HG03108 (cell line): Measurements from ENCODE around the gene PAQR8.
A peak's percentile ranks its signal among the peaks of the same experiment; 100 is the strongest.

Experiments
- ATAC-seq: cut with Tn5 transposase; IDR thresholded peaks from one replicate; pipeline ENCODE4 v1.9.1; 2021; ENCODE audit warnings: moderate library complexity; ENCODE audit not compliant: unreplicated experiment

The PAQR8 gene

DNA sequence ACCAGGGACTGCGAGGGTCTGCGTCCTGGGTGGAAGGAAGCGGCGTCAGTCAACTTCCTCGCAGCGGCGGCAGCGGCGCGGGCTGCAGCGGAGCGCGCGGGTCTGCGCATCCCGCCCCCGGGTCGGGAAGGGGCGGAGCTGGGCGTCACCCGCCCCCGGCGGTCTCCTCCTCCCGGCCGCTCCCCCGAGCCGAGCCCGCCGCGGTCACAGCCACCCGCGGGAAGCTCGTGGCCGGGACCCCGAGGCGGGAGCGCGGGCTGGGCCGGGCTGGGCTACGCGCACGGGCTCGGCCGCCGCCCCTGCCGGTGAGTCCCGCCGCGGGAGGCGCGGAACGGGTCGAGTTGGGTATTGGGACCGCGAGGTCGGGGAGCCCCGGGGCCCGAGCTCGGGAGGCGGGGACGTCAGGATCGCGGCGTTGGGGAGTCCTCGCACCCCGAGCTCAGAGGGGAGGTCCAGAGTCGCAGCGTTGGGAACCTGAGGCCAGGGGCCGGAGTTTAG, at the start of gene PAQR8:
PAQR8 (plus strand) TSS at position 207 of the 498 bp plus-strand sequence. CDS start 41,063 bp downstream, outside the sequence.
- peak; percentile 86 for ATAC-seq

GRCh38 chr6:52312461-52312860, 49.5 kb upstream of the PAQR8 start:
- ATAC-seq = no peak

GRCh38 chr6:52314752-52315151, 47.2 kb upstream of the PAQR8 start:
- no peak for ATAC-seq

DNA sequence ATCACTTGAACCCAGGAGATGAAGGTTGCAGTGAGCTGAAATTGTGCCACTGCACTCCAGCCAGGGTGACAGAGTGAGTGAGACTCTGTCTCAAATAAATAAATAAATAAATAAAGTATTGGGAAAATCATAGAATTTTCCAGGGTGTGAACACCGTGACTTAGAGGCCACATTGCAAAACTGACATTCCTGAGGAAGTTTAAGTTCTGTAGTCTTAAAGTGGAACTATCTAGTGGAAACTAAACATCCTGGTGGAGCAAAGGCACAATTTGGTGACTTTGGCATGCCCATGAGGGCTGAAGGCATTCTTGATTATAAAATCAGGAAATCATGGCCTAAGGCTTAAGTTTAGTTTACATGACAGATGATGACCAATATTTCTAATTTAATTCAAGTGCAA, 44.7 kb upstream of the PAQR8 start:
- no peak for ATAC-seq

DNA sequence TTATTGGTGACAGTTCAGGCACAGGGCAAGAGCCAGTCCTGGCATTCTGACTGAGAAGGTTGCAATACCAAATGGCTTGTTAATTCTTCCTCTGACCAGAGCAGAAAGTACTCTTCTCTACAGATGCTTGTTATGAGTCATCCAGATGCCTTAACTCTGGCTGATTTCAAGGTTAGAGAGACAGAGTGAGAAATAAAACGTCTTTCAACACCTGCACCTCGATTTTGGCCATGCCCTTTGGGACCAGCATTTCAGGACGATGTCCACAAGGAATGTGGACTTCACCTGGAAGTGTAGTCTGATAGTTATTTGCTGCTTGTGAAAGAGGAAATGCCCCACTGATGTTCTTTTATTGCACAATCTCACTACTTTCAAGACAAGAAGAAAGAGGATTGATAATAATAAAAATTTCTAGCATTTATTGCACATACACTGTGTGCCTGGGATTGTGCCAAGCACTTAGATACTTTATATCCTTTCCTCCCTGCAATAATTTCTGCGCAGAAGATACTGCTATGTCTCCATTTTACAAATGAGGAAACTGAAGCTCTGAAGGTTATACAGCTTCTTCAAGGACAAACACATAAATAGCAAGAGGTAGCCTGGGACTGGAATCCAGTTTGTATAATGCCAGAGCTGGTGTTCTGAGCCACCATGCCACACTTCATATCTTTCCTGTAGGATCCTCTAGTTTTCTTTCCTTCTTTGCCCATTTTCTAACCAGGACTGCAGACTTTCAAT, 43.9 kb upstream of the PAQR8 start:
- ATAC-seq = peak; percentile 100

DNA sequence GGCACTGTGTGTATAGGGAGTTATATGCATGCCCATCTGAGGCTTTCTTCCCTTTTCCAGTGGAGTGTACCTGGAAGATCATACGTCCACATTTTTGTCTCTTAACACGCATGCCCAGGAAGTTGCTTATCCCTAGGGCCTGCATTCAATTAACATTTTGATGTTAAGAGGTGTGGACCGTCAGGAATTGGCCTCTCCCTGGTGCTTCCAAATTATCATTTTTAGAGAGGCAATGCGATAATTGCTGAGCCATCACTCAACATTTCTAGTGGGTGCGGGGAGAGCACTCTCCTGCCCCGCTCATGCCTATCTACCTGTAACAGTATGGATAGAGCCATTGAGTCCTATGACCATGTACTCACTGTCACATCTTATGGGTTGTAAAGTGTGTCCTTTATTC, 37.8 kb upstream of the PAQR8 start:
- ATAC-seq = no peak

GRCh38 chr6:52325695-52326471, 36.1 kb upstream of the PAQR8 start:
- ATAC-seq = no peak

- ATAC-seq = no peak
Observed at GRCh38 chr6:52326540-52327364, 35.2 kb upstream of the PAQR8 start.

GRCh38 chr6:52328303-52328662, 33.7 kb upstream of the PAQR8 start:
- no peak for ATAC-seq

- no peak for ATAC-seq
Observed at GRCh38 chr6:52328729-52329128, 33.2 kb upstream of the PAQR8 start.

GRCh38 chr6:52330470-52330869, 31.5 kb upstream of the PAQR8 start:
- ATAC-seq = no peak

DNA sequence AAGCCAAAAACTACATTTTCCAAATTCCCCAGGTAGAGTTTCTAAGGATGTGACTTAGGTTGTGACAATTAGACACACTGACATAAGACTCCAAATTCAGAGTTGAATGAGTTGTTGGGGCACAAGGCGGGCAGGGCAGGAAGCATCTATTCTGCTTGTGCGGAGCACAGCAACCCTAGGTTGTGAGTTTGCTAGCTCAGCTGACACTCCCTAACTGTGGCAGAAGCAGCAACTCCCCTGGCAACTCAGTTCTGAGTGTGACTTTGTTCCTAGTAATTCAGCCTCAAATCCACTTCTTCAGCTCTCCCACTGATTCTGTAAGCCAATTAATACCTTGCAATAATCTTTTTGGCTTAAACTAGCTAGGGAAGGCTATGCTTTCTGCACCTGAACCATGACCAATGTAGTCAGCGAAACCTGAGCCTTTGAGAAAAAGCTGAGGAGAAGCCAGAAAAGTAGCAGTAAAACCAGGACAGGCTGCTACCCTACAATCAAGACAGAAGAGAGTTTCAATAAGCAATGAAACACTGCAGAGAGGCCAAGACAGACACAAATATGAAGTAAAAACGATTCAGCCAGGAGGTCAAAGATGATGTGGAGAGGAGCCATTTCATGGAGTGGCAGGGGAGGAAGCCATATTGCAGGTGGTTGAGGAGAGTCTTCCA, 30.0 kb upstream of the PAQR8 start:
- ATAC-seq = no peak

- ATAC-seq = no peak
Observed at GRCh38 chr6:52333840-52334200, 28.1 kb upstream of the PAQR8 start.

- ATAC-seq = no peak
Observed at GRCh38 chr6:52335576-52335975, 26.4 kb upstream of the PAQR8 start.

GRCh38 chr6:52336919-52337561, 24.9 kb upstream of the PAQR8 start:
- no peak for ATAC-seq

DNA sequence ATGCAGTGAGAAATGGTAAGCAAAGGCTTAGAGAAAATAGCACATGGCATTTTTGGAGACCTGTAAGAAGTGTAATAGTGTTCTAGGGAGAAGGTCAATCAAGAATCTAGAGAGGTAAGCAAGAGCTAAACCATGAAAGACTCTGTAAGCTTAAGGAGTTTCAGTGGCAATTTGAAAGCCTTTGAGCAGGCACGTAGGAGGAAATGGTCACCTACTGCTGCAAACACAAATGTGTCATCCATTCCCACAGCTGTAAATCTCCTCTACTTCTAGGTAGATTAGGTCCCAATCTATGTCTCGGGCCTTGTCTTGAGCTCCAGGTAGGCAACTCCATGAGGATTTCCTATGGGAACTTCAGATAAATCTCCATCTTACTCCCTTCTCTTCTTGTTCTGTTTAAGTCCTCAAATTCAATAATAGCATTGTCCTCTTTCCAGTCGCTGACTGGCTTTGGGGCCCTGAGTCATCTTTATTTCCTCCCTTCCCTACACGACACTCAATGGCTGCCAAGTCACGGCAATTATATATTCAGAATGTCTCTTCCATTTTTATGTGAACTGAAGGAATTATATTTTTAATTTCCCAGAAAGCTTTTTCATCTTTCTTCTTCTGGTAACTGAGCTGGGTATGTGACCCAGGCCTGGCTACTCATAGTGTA, 24.2 kb upstream of the PAQR8 start:
- ATAC-seq = peak; percentile 72

GRCh38 chr6:52340603-52340880, 21.4 kb upstream of the PAQR8 start:
- ATAC-seq = no peak

- ATAC-seq = no peak
Observed at GRCh38 chr6:52341561-52342260, 20.2 kb upstream of the PAQR8 start.

DNA sequence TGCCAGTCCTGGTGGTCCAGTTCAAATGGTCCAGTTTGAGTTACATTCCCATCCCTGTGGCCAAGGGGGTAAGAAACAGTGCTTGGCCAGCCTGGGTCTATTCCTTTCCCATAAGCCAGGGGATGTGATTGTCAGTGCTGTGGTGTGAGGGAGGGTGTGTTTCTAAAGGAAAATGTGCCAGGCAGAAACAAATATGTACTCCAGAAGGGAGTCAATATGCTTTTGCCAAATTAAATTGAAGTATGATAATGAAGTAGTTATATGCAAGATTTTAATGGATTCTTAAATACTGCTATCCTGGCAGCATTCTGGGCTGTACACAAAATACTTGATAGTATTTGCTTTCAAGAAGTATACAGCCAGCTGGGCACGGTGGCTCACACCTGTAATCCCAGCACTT, 16.6 kb upstream of the PAQR8 start:
- ATAC-seq = no peak

- ATAC-seq = no peak
Observed at GRCh38 chr6:52346503-52346902, 15.4 kb upstream of the PAQR8 start.
